ENCODE results near the gene SLC38A1.

Gene SLC38A1

DNA sequence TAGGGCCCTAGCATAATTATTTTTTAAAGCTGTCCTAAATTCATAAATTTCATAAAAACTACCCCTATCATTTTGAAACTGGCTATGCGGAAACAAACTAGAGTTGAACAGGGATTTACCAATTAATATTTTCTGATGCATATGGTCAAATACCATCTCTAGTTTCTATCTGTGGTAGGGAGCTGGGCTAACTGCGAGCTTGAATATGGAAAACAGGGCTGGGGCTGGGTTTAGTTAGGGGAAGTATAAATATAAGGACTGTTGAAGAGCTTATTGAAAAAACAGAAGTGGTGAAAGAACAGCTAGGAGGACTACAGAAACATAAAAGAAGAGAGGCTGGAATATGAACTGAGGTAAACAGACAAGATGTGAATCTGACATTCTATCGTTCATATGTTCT, 91.8 kb downstream of the SLC38A1 start:
- no peak for TF ChIP-seq SIN3A (IDR thresholded peaks at IDR 0.05; ENCODE audit: borderline replicate concordance, insufficient read depth, low read length)
- TF ChIP-seq POLR2AphosphoS5 (IDR thresholded peaks at IDR 0.05; ENCODE audit: low read depth, low read length), result no peak
- TF ChIP-seq REST (IDR thresholded peaks at IDR 0.05; ENCODE audit: insufficient read depth in 1 of 2, low read depth in 2 of 2, low read length in 2 of 2), result no peak
- TF ChIP-seq FOXP2 (optimal IDR thresholded peaks at IDR 0.05; ENCODE audit: borderline replicate concordance, extremely low read depth, extremely low read length, insufficient read depth), result no peak
- TF ChIP-seq TAF1 (IDR thresholded peaks at IDR 0.05; ENCODE audit: borderline replicate concordance, insufficient read depth, low read length), result no peak

DNA sequence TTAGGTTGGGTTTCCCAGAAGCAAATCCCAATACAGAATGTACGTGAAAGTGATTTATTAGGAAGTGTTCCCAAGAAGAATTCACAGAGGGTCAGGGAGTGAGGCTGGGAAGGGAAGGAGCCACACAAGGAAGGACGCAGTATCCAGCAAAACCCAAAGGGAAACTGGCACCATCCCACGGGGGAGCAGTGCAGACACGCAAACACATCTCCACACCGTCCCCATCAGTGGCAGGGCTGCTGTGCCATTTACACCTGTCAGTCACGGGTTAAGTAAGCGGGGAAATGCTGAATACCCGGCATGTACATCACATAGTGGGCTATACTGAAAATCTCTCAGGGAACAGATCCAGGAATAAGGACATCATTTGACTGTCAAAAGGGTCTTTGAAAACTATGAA, 93.9 kb downstream of the SLC38A1 start:
- TF ChIP-seq SIN3A (IDR thresholded peaks at IDR 0.05; ENCODE audit: borderline replicate concordance, insufficient read depth, low read length), result no peak
- TF ChIP-seq FOXP2 (optimal IDR thresholded peaks at IDR 0.05; ENCODE audit: borderline replicate concordance, extremely low read depth, extremely low read length, insufficient read depth), result no peak

GRCh38 chr12:46174061-46174662, 94.7 kb downstream of the SLC38A1 start:
- no peak for TF ChIP-seq FOXP2 (optimal IDR thresholded peaks at IDR 0.05; ENCODE audit: borderline replicate concordance, extremely low read depth, extremely low read length, insufficient read depth)

DNA sequence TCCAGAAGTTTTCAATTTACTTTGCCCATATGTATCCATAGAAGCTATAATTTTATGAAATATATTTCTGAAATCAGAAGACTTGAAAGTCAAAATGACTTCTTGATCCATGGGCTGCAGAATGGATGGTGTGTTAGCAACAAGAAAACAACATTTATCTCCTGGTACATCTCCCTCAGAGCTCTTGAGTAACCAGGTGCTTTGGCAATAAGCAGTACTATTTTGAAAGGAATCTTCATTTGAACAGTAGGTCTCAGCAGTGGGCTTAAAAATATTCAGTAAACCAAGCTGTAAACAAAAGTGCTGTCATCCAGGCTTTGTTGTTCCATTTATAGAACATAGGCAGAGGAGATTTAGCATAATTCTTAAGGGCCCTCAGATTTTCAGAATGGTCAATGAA, 100.4 kb downstream of the SLC38A1 start:
- TF ChIP-seq SIN3A (IDR thresholded peaks at IDR 0.05; ENCODE audit: borderline replicate concordance, insufficient read depth, low read length) (no peak), FOXP2 (optimal IDR thresholded peaks at IDR 0.05; ENCODE audit: borderline replicate concordance, extremely low read depth, extremely low read length, insufficient read depth) (no peak), REST (IDR thresholded peaks at IDR 0.05; ENCODE audit: insufficient read depth in 1 of 2, low read depth in 2 of 2, low read length in 2 of 2) (no peak), POLR2AphosphoS5 (IDR thresholded peaks at IDR 0.05; ENCODE audit: low read depth, low read length) (no peak), TAF1 (IDR thresholded peaks at IDR 0.05; ENCODE audit: borderline replicate concordance, insufficient read depth, low read length) (no peak)

DNA sequence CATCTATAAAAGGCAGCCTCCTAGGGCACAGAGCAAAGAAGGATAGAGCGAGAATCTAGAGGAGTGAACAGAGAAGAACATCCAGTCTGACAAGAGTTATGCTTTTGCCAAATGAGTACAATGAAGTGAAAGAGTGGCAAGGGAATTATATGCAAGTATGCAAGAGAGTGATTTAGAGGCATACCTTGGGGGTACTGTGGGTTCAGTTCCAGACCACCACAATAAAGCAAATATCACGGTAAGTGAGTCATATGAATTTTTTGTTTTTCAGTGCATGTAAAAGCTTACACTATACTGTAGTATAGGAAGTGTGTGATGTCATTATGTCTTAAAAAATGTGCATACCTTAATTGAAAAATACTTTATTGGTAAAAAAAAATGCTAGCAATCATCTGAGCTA, 101.4 kb downstream of the SLC38A1 start:
- TF ChIP-seq FOXP2 (optimal IDR thresholded peaks at IDR 0.05; ENCODE audit: borderline replicate concordance, extremely low read depth, extremely low read length, insufficient read depth), result no peak
- TF ChIP-seq REST (IDR thresholded peaks at IDR 0.05; ENCODE audit: insufficient read depth in 1 of 2, low read depth in 2 of 2, low read length in 2 of 2), result no peak
- TF ChIP-seq POLR2AphosphoS5 (IDR thresholded peaks at IDR 0.05; ENCODE audit: low read depth, low read length), result no peak
- no peak for TF ChIP-seq SIN3A (IDR thresholded peaks at IDR 0.05; ENCODE audit: borderline replicate concordance, insufficient read depth, low read length)
- TF ChIP-seq TAF1 (IDR thresholded peaks at IDR 0.05; ENCODE audit: borderline replicate concordance, insufficient read depth, low read length), result no peak

DNA sequence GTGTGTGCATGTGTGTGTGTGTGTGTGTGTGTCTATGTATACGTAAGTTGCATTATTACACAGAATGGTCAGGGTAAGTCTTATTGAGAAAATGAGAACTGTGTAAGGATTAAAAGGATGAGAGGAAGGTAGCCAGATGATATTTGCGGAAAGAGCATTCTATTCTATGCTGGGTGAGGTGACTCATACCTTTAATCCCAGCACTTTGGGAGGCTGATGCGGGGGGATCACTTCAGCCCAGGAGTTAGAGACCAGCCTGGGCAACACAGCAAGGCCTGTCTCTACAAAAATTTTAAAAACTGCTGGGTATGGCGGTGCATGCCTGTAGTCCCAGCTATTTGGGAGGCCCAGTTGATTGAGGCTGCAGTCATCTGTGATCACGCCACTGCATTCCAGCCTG, 103.7 kb downstream of the SLC38A1 start:
- TF ChIP-seq REST (IDR thresholded peaks at IDR 0.05; ENCODE audit: insufficient read depth in 1 of 2, low read depth in 2 of 2, low read length in 2 of 2) (no peak), SIN3A (IDR thresholded peaks at IDR 0.05; ENCODE audit: borderline replicate concordance, insufficient read depth, low read length) (no peak), POLR2AphosphoS5 (IDR thresholded peaks at IDR 0.05; ENCODE audit: low read depth, low read length) (no peak), FOXP2 (optimal IDR thresholded peaks at IDR 0.05; ENCODE audit: borderline replicate concordance, extremely low read depth, extremely low read length, insufficient read depth) (no peak), TAF1 (IDR thresholded peaks at IDR 0.05; ENCODE audit: borderline replicate concordance, insufficient read depth, low read length) (no peak)
